ENCODE results near the gene RDX.
"Not testable (repeated sequence)": the region's sequence is repeated elsewhere in the genome, so short reads cannot be mapped to it uniquely, and the experiment has no call there.

The RDX gene

GRCh38 chr11:110323786-110324185, 27.4 kb upstream of the RDX start:
- no peaks in the 10 kb centered on the region for H3K4me1 ChIP-seq (ENCODE audit: insufficient read depth, low read length)
- no peak overlapping the region for H3K27ac ChIP-seq (ENCODE audit: low read length)
- no peaks in the 10 kb centered on the region for H3K27me3 ChIP-seq (ENCODE audit: insufficient read depth, low read length)
- no peaks in the 10 kb centered on the region for H3K9me3 ChIP-seq (ENCODE audit: insufficient read depth, low read depth, low read length)
- H3K9ac ChIP-seq (ENCODE audit: low read depth, low read length) = no peak overlapping the region
- no peaks in the 10 kb centered on the region for H3K36me3 ChIP-seq (ENCODE audit: insufficient read depth, low read depth, low read length)
- H3K4me3 ChIP-seq (ENCODE audit: low read length) = no peak overlapping the region

DNA sequence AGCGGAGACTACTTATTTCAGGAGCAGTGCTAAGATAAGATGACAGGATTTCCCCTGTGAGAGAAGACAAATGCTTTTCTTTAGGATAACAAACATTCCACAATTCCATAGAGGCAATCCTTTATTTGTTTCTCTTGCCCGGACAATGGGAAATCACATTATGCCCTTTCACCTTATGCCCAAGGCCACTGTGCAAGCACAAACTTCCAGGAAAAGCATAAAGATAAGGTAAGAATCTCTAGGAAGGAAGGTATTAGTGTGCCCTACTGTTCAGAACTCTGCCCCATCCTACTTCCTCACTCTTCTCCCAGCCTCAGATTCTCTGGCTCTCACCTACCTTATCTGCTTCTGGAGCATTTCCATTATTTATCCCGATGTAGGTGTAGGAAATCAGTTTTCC, 23.1 kb upstream of the RDX start:
- Histone ChIP-seq H3K4me1 (ENCODE audit: insufficient read depth, low read length) (peaks cover 3% of the 10 kb centered on the region; the same call in 1 of the 2 replicates), H3K27ac (ENCODE audit: low read length) (no peak overlapping the region), H3K4me3 (ENCODE audit: low read length) (no peak overlapping the region), H3K27me3 (ENCODE audit: insufficient read depth, low read length) (no peaks in the 10 kb centered on the region), H3K9ac (ENCODE audit: low read depth, low read length) (no peak overlapping the region), H3K36me3 (ENCODE audit: insufficient read depth, low read depth, low read length) (no peaks in the 10 kb centered on the region), H3K9me3 (ENCODE audit: insufficient read depth, low read depth, low read length) (no peaks in the 10 kb centered on the region)

DNA sequence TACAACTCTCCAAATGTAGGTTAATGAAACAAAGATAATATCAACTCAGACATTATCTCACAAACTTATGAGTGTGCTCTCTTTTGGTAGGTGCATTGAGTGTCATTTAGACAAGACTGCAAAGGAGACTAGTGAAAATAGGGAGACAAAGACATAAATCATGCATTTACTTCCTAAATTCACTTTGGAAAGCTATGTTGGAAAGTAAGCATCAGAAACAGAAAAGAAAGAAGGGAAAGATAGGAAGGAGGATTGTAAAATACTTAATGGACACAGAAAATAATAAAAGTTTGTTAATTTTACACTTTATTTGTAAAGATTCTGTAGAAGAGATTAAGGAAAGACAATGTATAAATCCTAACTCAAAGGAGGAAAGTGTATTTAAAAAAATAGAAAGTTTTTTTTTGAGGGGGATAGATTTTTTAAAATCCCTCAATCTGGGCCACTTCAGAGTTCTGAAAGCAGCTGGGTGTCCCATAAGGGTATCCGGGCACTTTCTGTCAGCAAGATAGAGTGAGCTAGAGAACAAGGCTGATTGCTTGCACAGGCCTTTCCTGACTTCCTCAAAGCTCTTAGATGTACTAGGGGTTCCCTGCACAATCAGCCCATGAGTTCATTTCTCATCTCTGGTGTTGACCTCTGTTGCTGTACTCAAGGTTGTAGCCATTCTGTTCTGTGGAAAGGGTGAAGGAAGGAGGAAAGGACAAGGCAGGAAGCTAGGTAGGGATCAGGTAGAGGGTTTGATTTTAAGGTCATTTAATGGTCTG, 22.4 kb upstream of the RDX start:
- H3K9ac ChIP-seq (ENCODE audit: low read depth, low read length) = no peak overlapping the region

DNA sequence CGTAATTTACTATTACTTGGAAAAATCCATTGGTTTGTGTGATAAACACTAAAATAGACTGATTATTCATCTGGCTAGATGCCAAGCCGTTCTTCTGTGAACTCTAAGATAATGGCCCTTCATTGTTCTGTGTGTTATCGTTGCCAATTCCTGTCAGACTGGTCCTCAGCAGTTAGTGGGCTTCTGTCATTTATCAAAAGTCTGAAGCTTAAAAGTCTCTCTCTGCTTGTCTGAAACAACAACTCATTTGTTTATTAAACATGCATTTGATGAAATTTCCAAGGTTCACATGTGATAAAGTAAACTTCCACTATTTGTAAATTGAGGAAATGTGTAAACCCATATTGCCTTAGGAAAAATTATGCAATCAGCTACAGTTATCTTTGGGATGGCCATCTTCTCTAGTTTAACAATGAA, 21.1 kb upstream of the RDX start:
- Histone ChIP-seq H3K27ac (ENCODE audit: low read length) (no peak overlapping the region), H3K27me3 (ENCODE audit: insufficient read depth, low read length) (no peaks in the 10 kb centered on the region), H3K9me3 (ENCODE audit: insufficient read depth, low read depth, low read length) (no peaks in the 10 kb centered on the region), H3K4me1 (ENCODE audit: insufficient read depth, low read length) (peaks cover 7% of the 10 kb centered on the region), H3K36me3 (ENCODE audit: insufficient read depth, low read depth, low read length) (no peaks in the 10 kb centered on the region), H3K9ac (ENCODE audit: low read depth, low read length) (no peak overlapping the region), H3K4me3 (ENCODE audit: low read length) (no peak overlapping the region)

More for the DNA sequence above, 22.4 kb upstream of the RDX start:
- Histone ChIP-seq H3K4me1 (ENCODE audit: insufficient read depth, low read length) (peaks cover 3% of the 10 kb centered on the region), H3K36me3 (ENCODE audit: insufficient read depth, low read depth, low read length) (no peaks in the 10 kb centered on the region), H3K4me3 (ENCODE audit: low read length) (no peak overlapping the region), H3K27me3 (ENCODE audit: insufficient read depth, low read length) (no peaks in the 10 kb centered on the region), H3K9me3 (ENCODE audit: insufficient read depth, low read depth, low read length) (no peaks in the 10 kb centered on the region), H3K27ac (ENCODE audit: low read length) (no peak overlapping the region)

DNA sequence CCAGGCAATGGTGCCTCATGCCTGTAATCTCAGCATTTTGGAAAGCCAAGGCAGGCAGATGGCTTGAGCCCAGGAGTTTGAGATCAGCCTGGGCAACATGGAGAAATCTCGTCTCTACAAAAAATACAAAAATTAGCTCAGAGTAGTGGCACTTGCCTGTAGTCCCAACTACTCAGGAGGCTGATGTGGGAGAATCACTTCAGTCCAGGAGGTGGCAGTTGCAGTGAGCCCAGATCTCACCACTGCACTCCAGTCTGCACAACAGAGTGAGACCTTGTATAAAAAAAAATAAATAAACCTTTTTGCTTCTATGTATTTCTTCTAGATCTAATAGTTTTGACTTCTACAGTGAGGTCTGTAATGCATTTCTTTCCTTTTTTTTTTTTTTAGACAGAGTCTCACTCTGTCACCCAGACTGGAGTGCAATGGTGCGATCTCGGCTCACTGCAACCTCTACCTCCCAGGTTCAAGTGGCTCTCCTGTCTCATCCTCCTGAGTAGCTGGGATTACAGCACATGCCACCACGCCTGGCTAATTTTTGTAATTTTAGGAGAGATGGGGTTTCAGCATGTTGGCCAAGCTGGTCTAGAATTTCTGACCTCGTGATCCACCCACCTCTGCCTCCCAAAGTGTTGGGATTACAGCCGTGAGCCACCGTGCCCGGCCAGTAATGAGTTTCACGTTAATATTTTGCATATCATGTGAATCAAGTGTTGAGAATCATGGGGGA, 18.1 kb upstream of the RDX start:
- no peak overlapping the region for H3K4me3 ChIP-seq (ENCODE audit: low read length)
- no peak overlapping the region for H3K27ac ChIP-seq (ENCODE audit: low read length)
- H3K27me3 ChIP-seq (ENCODE audit: insufficient read depth, low read length) = no peaks in the 10 kb centered on the region
- no peaks in the 10 kb centered on the region for H3K36me3 ChIP-seq (ENCODE audit: insufficient read depth, low read depth, low read length)
- H3K9me3 ChIP-seq (ENCODE audit: insufficient read depth, low read depth, low read length) = no peaks in the 10 kb centered on the region
- H3K9ac ChIP-seq (ENCODE audit: low read depth, low read length) = no peak overlapping the region
- peaks cover 15% of the 10 kb centered on the region for H3K4me1 ChIP-seq (ENCODE audit: insufficient read depth, low read length)

GRCh38 chr11:110312670-110313069, 16.3 kb upstream of the RDX start:
- peak overlapping the region; percentile 23; the same call in 1 of the 2 replicates for H3K9ac ChIP-seq (ENCODE audit: low read depth, low read length)
- H3K4me1 ChIP-seq (ENCODE audit: insufficient read depth, low read length) = peaks cover 23% of the 10 kb centered on the region
- H3K36me3 ChIP-seq (ENCODE audit: insufficient read depth, low read depth, low read length) = no peaks in the 10 kb centered on the region
- H3K4me3 ChIP-seq (ENCODE audit: low read length) = no peak overlapping the region; the same call in 1 of the 2 replicates
- no peaks in the 10 kb centered on the region for H3K27me3 ChIP-seq (ENCODE audit: insufficient read depth, low read length)
- peak overlapping the region; percentile 48 for H3K27ac ChIP-seq (ENCODE audit: low read length)
- H3K9me3 ChIP-seq (ENCODE audit: insufficient read depth, low read depth, low read length) = no peaks in the 10 kb centered on the region

GRCh38 chr11:110311783-110312579, 15.6 kb upstream of the RDX start:
- no peaks in the 10 kb centered on the region for H3K27me3 ChIP-seq (ENCODE audit: insufficient read depth, low read length)
- no peaks in the 10 kb centered on the region for H3K9me3 ChIP-seq (ENCODE audit: insufficient read depth, low read depth, low read length)
- peak overlapping the region; percentile 52; the same call in 1 of the 2 replicates for H3K9ac ChIP-seq (ENCODE audit: low read depth, low read length)
- no peaks in the 10 kb centered on the region for H3K36me3 ChIP-seq (ENCODE audit: insufficient read depth, low read depth, low read length)
- peak overlapping the region; percentile 30; the same call in 1 of the 2 replicates for H3K4me3 ChIP-seq (ENCODE audit: low read length)
- H3K4me1 ChIP-seq (ENCODE audit: insufficient read depth, low read length) = peaks cover 21% of the 10 kb centered on the region; the same call in 1 of the 2 replicates
- H3K27ac ChIP-seq (ENCODE audit: low read length) = peak overlapping the region; percentile 88

DNA sequence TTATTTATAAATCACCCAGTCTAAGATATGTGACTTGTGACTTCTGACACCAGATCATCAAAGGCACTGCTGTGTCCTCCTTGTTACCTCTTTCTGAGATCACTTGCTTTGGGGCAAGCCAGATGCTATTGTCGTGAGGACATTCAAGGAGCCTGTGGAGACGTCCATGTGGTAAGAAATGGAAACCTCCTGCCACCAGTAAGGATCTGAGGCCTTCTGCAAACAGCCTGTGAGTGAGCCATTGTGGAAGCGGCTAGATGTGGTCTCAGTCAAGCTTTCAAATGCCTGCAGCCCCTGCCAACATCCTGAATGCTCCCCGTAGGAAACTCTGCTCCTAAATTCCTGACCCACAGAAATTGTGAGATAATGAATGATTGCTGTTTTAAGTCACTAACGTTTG, 11.7 kb upstream of the RDX start:
- Histone ChIP-seq H3K9ac (ENCODE audit: low read depth, low read length) (no peak overlapping the region), H3K4me3 (ENCODE audit: low read length) (no peak overlapping the region), H3K27ac (ENCODE audit: low read length) (no peak overlapping the region), H3K27me3 (ENCODE audit: insufficient read depth, low read length) (no peaks in the 10 kb centered on the region), H3K4me1 (ENCODE audit: insufficient read depth, low read length) (peaks cover 21% of the 10 kb centered on the region; the same call in 1 of the 2 replicates), H3K36me3 (ENCODE audit: insufficient read depth, low read depth, low read length) (no peaks in the 10 kb centered on the region), H3K9me3 (ENCODE audit: insufficient read depth, low read depth, low read length) (no peaks in the 10 kb centered on the region)

- H3K4me1 ChIP-seq (ENCODE audit: insufficient read depth, low read length); H3K36me3 ChIP-seq (ENCODE audit: insufficient read depth, low read depth, low read length); H3K4me3 ChIP-seq (ENCODE audit: low read length); H3K9me3 ChIP-seq (ENCODE audit: insufficient read depth, low read depth, low read length); H3K27ac ChIP-seq (ENCODE audit: low read length); H3K27me3 ChIP-seq (ENCODE audit: insufficient read depth, low read length); H3K9ac ChIP-seq (ENCODE audit: low read depth, low read length): not testable (repeated sequence)
These were observed 9.6 kb upstream of the RDX start for GRCh38 chr11:110306019-110306388.

DNA sequence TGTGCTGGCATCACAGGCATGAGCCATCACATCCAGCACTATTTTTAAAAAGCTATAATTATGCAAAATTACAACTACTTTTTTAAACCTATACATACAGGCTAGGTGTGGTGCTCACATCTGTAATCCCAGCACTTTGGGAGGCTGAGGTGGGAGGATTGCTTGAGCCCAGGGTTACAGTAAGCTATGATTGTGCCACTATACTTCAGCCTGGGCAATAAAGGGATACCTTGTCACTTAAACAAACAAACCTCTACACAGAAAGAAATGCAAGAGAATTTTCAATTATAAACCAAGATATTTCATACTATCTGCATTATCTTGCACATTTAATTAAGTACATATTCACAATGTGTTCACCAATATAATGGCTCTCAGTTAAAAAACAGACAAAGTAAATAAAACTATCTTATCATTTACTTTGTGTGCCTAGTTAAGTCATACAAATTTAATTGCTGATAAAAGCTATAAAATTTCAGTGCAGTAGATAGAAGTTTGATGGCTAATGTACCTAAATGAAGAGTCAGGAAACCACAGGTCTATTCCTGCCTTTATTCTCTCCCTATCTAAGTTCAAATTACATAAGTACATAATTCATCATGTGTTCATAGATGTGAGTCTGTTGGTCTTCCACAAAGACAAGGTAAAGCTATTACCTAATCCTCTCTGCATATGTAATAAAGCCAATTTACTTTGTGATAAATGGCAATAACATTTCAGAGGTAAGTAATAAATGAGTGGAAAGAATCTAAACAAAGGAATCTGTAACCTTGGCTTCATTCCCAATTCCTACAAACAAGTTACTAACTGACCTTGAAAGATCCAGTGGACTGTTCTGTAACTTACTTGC, 9.0 kb upstream of the RDX start:
- H3K4me3 ChIP-seq (ENCODE audit: low read length) = no peak overlapping the region
- no peak overlapping the region for H3K27ac ChIP-seq (ENCODE audit: low read length)
- no peaks in the 10 kb centered on the region for H3K27me3 ChIP-seq (ENCODE audit: insufficient read depth, low read length)
- peaks cover 8% of the 10 kb centered on the region; the same call in 1 of the 2 replicates for H3K4me1 ChIP-seq (ENCODE audit: insufficient read depth, low read length)
- H3K36me3 ChIP-seq (ENCODE audit: insufficient read depth, low read depth, low read length) = no peaks in the 10 kb centered on the region
- no peaks in the 10 kb centered on the region for H3K9me3 ChIP-seq (ENCODE audit: insufficient read depth, low read depth, low read length)
- H3K9ac ChIP-seq (ENCODE audit: low read depth, low read length) = no peak overlapping the region

- peaks cover 5% of the 10 kb centered on the region; the same call in 1 of the 2 replicates for H3K4me1 ChIP-seq (ENCODE audit: insufficient read depth, low read length)
- H3K27ac ChIP-seq (ENCODE audit: low read length) = no peak overlapping the region
- no peaks in the 10 kb centered on the region for H3K27me3 ChIP-seq (ENCODE audit: insufficient read depth, low read length)
- no peaks in the 10 kb centered on the region for H3K36me3 ChIP-seq (ENCODE audit: insufficient read depth, low read depth, low read length)
- no peak overlapping the region for H3K9ac ChIP-seq (ENCODE audit: low read depth, low read length)
- no peak overlapping the region for H3K4me3 ChIP-seq (ENCODE audit: low read length)
- no peaks in the 10 kb centered on the region for H3K9me3 ChIP-seq (ENCODE audit: insufficient read depth, low read depth, low read length)
These were observed 7.0 kb upstream of the RDX start for GRCh38 chr11:110303414-110303826.

All from iPS-20b (cell line).